GM23338 (cell line): ENCODE data around the gene HPDL. TPM values are rescaled to one million over a fixed set of nuclear protein-coding genes. Genes with fewer than 3 reads are reported as not detected.

ENCODE experiments used
- ATAC-seq: fragments of 200-7000 bp; cut with Tn5 transposase; 3 replicates; pipeline ENCODE4 v1.9.1; 2020
- DNase-seq: peaks from one replicate; pipeline ENCODE4 v3.0.0-alpha.2; 2015; ENCODE audit warnings: low spot score
- H2AFZ ChIP-seq: fragments of 200-600 bp; sonication (generic); 2 replicates; pipeline ENCODE4 v1.8.0; 2016; ENCODE audit warnings: antibody characterized with exemption, mild to moderate bottlenecking, moderate library complexity
- H3F3A ChIP-seq: fragments of 200-600 bp; sonication (generic); replicated peaks from 2 replicates; pipeline ENCODE4 v1.8.0; 2017; ENCODE audit warnings: antibody characterized with exemption, mixed run types, low read depth
- H3K27ac ChIP-seq: fragments of 200-600 bp; sonication (generic); 2 replicates; pipeline ENCODE4 v1.6.1; 2016; ENCODE audit warnings: low read depth
- H3K27me3 ChIP-seq: fragments of 200-600 bp; sonication (generic); 2 replicates; pipeline ENCODE4 v1.8.0; 2016; ENCODE audit warnings: mild to moderate bottlenecking, mixed run types, moderate library complexity; ENCODE audit not compliant: insufficient read depth
- H3K36me3 ChIP-seq: fragments of 200-600 bp; sonication (generic); 2 replicates; pipeline ENCODE4 v1.8.0; 2016; ENCODE audit warnings: mild to moderate bottlenecking; ENCODE audit not compliant: insufficient read depth
- H3K4me1 ChIP-seq: fragments of 200-600 bp; sonication (generic); 2 replicates; pipeline ENCODE4 v1.8.0; 2016; ENCODE audit warnings: mild to moderate bottlenecking, moderate library complexity; ENCODE audit not compliant: insufficient read depth
- H3K4me2 ChIP-seq: fragments of 200-600 bp; sonication (generic); 2 replicates; pipeline ENCODE4 v1.7.1; 2017; ENCODE audit warnings: mixed run types
- H3K4me3 ChIP-seq: fragments of 200-600 bp; sonication (generic); 2 replicates; pipeline ENCODE4 v1.6.1; 2016; ENCODE audit warnings: mixed run types
- H3K79me2 ChIP-seq: fragments of 200-600 bp; sonication (generic); replicated peaks from 2 replicates; pipeline ENCODE4 v1.8.0; 2017; ENCODE audit warnings: mild to moderate bottlenecking; ENCODE audit not compliant: insufficient read depth
- H3K9me2 ChIP-seq: fragments of 200-600 bp; sonication (generic); 2 replicates; pipeline ENCODE4 v1.8.0; 2017; ENCODE audit not compliant: insufficient read depth
- H4K20me1 ChIP-seq: fragments of 200-600 bp; sonication (generic); replicated peaks from 2 replicates; pipeline ENCODE4 v1.8.0; 2017; ENCODE audit warnings: mild to moderate bottlenecking; ENCODE audit not compliant: insufficient read depth
- H3K27ac Mint-ChIP-seq: 2 replicates; pipeline ENCODE4 v1.8.0; 2020; ENCODE audit warnings: inconsistent platforms, mild to moderate bottlenecking, moderate library complexity, mixed read lengths
- H3K27me3 Mint-ChIP-seq: 3 replicates; pipeline ENCODE4 v1.8.0; 2022; ENCODE audit warnings: low read depth, mild to moderate bottlenecking, moderate library complexity, mixed read lengths, inconsistent platforms; ENCODE audit not compliant: insufficient read depth, poor library complexity
- H3K36me3 Mint-ChIP-seq: 3 replicates; pipeline ENCODE4 v1.8.0; 2021; ENCODE audit warnings: low read depth, mild to moderate bottlenecking, inconsistent platforms, moderate library complexity, mixed read lengths
- H3K4me1 Mint-ChIP-seq: 3 replicates; pipeline ENCODE4 v1.8.0; 2020; ENCODE audit warnings: mild to moderate bottlenecking, inconsistent platforms, mixed read lengths
- H3K4me3 Mint-ChIP-seq: 3 replicates; pipeline ENCODE4 v1.8.0; 2021; ENCODE audit warnings: moderate library complexity, mild to moderate bottlenecking, inconsistent platforms, mixed read lengths
- H3K9me3 Mint-ChIP-seq: 3 replicates; pipeline ENCODE4 v1.8.0; 2020; ENCODE audit warnings: moderate library complexity, mild to moderate bottlenecking, inconsistent platforms, mixed read lengths
- CREB1 ChIP-seq: fragments of 250-450 bp; sonication (Bioruptor Pico); IDR thresholded peaks from 2 replicates; pipeline ENCODE4 v1.5.0; 2020; ENCODE audit warnings: low read depth, mild to moderate bottlenecking, moderate library complexity
- ETS1 ChIP-seq: IDR thresholded peaks from 2 replicates; pipeline ENCODE4 v1.6.1; 2016; ENCODE audit warnings: antibody characterized with exemption
- EZH2 ChIP-seq: fragments of 200-600 bp; sonication (generic); IDR thresholded peaks from one replicate; pipeline ENCODE4 v1.8.0; 2017; ENCODE audit warnings: antibody characterized with exemption, mild to moderate bottlenecking, low read depth; ENCODE audit not compliant: unreplicated experiment
- EZH2phosphoT487 ChIP-seq: fragments of 200-600 bp; sonication (generic); IDR thresholded peaks from one replicate; pipeline ENCODE4 v1.8.1; 2018; ENCODE audit warnings: antibody characterized with exemption; ENCODE audit not compliant: unreplicated experiment
- JUNB ChIP-seq: IDR thresholded peaks from one replicate; pipeline ENCODE4 v1.6.1; 2016; ENCODE audit warnings: antibody characterized with exemption; ENCODE audit not compliant: unreplicated experiment
- NANOG ChIP-seq: IDR thresholded peaks from 2 replicates; pipeline ENCODE4 v1.6.1; 2016; ENCODE audit warnings: antibody characterized with exemption, borderline replicate concordance
- POLR2AphosphoS5 ChIP-seq: IDR thresholded peaks from 2 replicates; pipeline ENCODE4 v1.6.1; 2016; ENCODE audit warnings: antibody characterized with exemption, low read depth
- STAT1 ChIP-seq: IDR thresholded peaks from one replicate; pipeline ENCODE4 v1.6.1; 2016; ENCODE audit warnings: antibody characterized with exemption; ENCODE audit not compliant: unreplicated experiment
- ZNF114 ChIP-seq: fragments of 250-450 bp; sonication (Bioruptor Pico); IDR thresholded peaks from 2 replicates; pipeline ENCODE4 v1.5.0; 2020; ENCODE audit warnings: mild to moderate bottlenecking, moderate library complexity
- ZNF331 ChIP-seq: fragments of 250-450 bp; sonication (Bioruptor Pico); IDR thresholded peaks from 2 replicates; pipeline ENCODE4 v1.5.0; 2020; ENCODE audit warnings: low read depth, mild to moderate bottlenecking, moderate library complexity
- ZNF462 ChIP-seq: fragments of 250-450 bp; sonication (Bioruptor Pico); IDR thresholded peaks from 2 replicates; pipeline ENCODE4 v1.5.0; 2020; ENCODE audit warnings: mild to moderate bottlenecking, moderate library complexity
- polyA plus RNA-seq: library from polyadenylated mRNA; unstranded; fragments of >200 nt; fragmentation: Nextera tagmentation; extraction: Ambion mirVana; gene quantifications from 2 replicates; pipeline ENCODE4 v1.2.1, GENCODE V29; 2016
- total RNA-seq: library from RNA; depleted of rRNA; stranded (reverse); fragments of >200 nt; shearing (Covaris generic); gene quantifications from 2 replicates; pipeline ENCODE4 v1.2.3, GENCODE V29; 2014
- TF ChIP-seq, protein P1 (sequence below): IDR thresholded peaks from one replicate; pipeline ENCODE4 v1.6.1; 2018; ENCODE audit warnings: antibody characterized with exemption; ENCODE audit not compliant: unreplicated experiment
- TF ChIP-seq, protein P2 (sequence below), 2 experiments: fragments of 200-600 bp in 1 of 2; sonication (generic) in 1 of 2; conservative IDR thresholded peaks; 2 replicates each; pipeline versions ENCODE4 v1.5.1 to v1.6.1; 2016 to 2017; ENCODE audit warnings: antibody characterized with exemption in 2 of 2, low read depth in 2 of 2, mild to moderate bottlenecking in 2 of 2, moderate library complexity in 1 of 2

The HPDL gene
- total and polyA plus RNA-seq, 2 experiments from 2014 or later, result 36.5 to 82.1 TPM

DNA sequence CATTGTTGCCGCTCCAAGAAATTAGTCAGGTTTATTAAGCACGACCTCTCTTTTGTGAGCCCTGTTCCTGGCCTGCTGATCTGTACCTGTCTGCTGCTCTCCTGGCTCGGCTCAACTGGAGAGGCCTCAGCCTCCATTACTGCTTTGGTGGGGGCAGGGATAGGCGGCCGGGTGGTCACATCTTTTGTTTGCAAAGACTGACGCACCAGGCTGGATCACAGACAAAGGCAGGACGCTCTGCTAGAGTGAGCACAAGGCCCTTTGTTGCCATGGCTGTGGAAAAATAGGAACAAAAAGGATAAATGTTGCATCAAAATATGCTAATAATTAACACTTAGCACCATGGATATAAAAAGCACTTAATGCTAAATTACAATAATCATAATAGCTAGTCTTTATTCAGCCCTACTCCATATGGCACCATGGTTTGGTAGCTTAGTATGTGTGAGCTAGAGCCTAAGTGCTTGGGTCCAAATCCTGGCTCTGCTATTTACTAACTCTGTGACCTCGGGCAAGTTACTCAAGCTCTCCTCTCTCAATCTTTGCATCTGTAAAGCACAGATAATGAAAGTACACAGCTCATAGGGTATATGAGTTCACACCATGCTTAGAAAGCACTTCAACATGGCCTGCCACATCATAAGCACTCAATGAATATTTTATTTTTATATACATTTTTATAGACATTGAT lies 28.9 kb upstream of the HPDL start:
- peaks cover 17% of the 10 kb centered on the region for H3K4me1 Mint-ChIP-seq
- TF ChIP-seq, protein P1, sequence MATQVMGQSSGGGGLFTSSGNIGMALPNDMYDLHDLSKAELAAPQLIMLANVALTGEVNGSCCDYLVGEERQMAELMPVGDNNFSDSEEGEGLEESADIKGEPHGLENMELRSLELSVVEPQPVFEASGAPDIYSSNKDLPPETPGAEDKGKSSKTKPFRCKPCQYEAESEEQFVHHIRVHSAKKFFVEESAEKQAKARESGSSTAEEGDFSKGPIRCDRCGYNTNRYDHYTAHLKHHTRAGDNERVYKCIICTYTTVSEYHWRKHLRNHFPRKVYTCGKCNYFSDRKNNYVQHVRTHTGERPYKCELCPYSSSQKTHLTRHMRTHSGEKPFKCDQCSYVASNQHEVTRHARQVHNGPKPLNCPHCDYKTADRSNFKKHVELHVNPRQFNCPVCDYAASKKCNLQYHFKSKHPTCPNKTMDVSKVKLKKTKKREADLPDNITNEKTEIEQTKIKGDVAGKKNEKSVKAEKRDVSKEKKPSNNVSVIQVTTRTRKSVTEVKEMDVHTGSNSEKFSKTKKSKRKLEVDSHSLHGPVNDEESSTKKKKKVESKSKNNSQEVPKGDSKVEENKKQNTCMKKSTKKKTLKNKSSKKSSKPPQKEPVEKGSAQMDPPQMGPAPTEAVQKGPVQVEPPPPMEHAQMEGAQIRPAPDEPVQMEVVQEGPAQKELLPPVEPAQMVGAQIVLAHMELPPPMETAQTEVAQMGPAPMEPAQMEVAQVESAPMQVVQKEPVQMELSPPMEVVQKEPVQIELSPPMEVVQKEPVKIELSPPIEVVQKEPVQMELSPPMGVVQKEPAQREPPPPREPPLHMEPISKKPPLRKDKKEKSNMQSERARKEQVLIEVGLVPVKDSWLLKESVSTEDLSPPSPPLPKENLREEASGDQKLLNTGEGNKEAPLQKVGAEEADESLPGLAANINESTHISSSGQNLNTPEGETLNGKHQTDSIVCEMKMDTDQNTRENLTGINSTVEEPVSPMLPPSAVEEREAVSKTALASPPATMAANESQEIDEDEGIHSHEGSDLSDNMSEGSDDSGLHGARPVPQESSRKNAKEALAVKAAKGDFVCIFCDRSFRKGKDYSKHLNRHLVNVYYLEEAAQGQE, result no peak
- no peak for TF ChIP-seq ZNF114 (CRISPR knock-in tag)
- TF ChIP-seq JUNB, result no peak
- no peak for TF ChIP-seq EZH2
- TF ChIP-seq, protein P2, sequence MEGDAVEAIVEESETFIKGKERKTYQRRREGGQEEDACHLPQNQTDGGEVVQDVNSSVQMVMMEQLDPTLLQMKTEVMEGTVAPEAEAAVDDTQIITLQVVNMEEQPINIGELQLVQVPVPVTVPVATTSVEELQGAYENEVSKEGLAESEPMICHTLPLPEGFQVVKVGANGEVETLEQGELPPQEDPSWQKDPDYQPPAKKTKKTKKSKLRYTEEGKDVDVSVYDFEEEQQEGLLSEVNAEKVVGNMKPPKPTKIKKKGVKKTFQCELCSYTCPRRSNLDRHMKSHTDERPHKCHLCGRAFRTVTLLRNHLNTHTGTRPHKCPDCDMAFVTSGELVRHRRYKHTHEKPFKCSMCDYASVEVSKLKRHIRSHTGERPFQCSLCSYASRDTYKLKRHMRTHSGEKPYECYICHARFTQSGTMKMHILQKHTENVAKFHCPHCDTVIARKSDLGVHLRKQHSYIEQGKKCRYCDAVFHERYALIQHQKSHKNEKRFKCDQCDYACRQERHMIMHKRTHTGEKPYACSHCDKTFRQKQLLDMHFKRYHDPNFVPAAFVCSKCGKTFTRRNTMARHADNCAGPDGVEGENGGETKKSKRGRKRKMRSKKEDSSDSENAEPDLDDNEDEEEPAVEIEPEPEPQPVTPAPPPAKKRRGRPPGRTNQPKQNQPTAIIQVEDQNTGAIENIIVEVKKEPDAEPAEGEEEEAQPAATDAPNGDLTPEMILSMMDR (conservative IDR thresholded peaks at IDR 0.05; ENCODE audit: low read depth in 2 of 2), result no peak
- no peak for TF ChIP-seq ZNF462 (CRISPR knock-in tag)
- no peak for TF ChIP-seq ETS1
- TF ChIP-seq STAT1, result no peak
- no peak for TF ChIP-seq POLR2AphosphoS5
- no peak for TF ChIP-seq ZNF331 (CRISPR knock-in tag)
- no peak for TF ChIP-seq CREB1 (CRISPR knock-in tag)
- no peak for TF ChIP-seq EZH2phosphoT487
- no peak for TF ChIP-seq NANOG
- H3K9me3 Mint-ChIP-seq, result no peaks in the 10 kb centered on the region
- Histone ChIP-seq H3K27ac (no peak overlapping the region), H3K4me2 (no peak overlapping the region), H3K36me3 (no peaks in the 10 kb centered on the region), H3K79me2 (no peaks in the 10 kb centered on the region), H3F3A (0 out of 2 replicates have a peak, but pooled peaks cover 5% of the 10 kb centered on the region), H3K9me2 (no peaks in the 10 kb centered on the region), H3K4me3 (no peak overlapping the region), H4K20me1 (no peaks in the 10 kb centered on the region), H2AFZ (peak overlapping the region; percentile 87), H3K27me3 (no peaks in the 10 kb centered on the region), H3K4me1 (0 out of 2 replicates have a peak, but pooled peaks cover 9% of the 10 kb centered on the region)
- no peak; the same call in 2 of the 3 replicates for ATAC-seq
- H3K36me3 Mint-ChIP-seq, result no peaks in the 10 kb centered on the region
- no peaks in the 10 kb centered on the region for H3K27me3 Mint-ChIP-seq
- no peak overlapping the region for H3K4me3 Mint-ChIP-seq
- no peak for DNase-seq
- no peak overlapping the region; the same call in 1 of the 2 replicates for H3K27ac Mint-ChIP-seq
